LNCAP (cell line): ENCODE results near the gene SALL4.

Experiments used
- CTCF ChIP-seq: fragments of 450-650 bp; IDR thresholded peaks from 2 replicates; pipeline ENCODE4 v1.5.1; 2017; ENCODE audit warnings: mild to moderate bottlenecking

SALL4 gene

GRCh38 chr20:51790256-51790655 is 12.1 kb downstream of the SALL4 start:
- no peak for TF ChIP-seq CTCF

GRCh38 chr20:51789434-51789833 is 12.9 kb downstream of the SALL4 start:
- no peak for TF ChIP-seq CTCF

GRCh38 chr20:51788822-51789221 is 13.5 kb downstream of the SALL4 start:
- TF ChIP-seq CTCF = no peak

- TF ChIP-seq CTCF = no peak
Measured at GRCh38 chr20:51784299-51784698, 18.0 kb downstream of the SALL4 start.

- TF ChIP-seq CTCF = no peak
Measured at GRCh38 chr20:51775241-51775640, 27.1 kb downstream of the SALL4 start.

- TF ChIP-seq CTCF = no peak
Measured at GRCh38 chr20:51772236-51772635, 30.1 kb downstream of the SALL4 start.

GRCh38 chr20:51769976-51770615 is 32.2 kb downstream of the SALL4 start:
- TF ChIP-seq CTCF = no peak
